ENCODE results near the gene ACTMAP. TPM values are rescaled to one million over a fixed set of nuclear protein-coding genes. Genes with fewer than 3 reads are reported as not detected.

The ACTMAP gene
- total and polyA plus RNA-seq, 2 of the 13 experiments (the other 11 are each of a cell fraction or from before 2014, with no cell fraction given) = 2.2 to 7.9 TPM

GRCh38 chr19:40750058-40750873 is at the start of gene ACTMAP (continued):
- peak; percentile 23; the same call in 1 of the 2 replicates for TF ChIP-seq ZNF652 (CRISPR knock-in tag; IDR thresholded peaks at IDR 0.05; ENCODE audit: borderline replicate concordance, low read depth)
- no peak for TF ChIP-seq SRSF9 (IDR thresholded peaks at IDR 0.05; ENCODE audit: borderline replicate concordance, insufficient read depth, low read depth, low read length, poor library complexity, severe bottlenecking)
- TF ChIP-seq ARID2 (CRISPR knock-in tag; IDR thresholded peaks at IDR 0.05; ENCODE audit: borderline replicate concordance) = no peak
- peak; percentile 62 for TF ChIP-seq SRSF1 (optimal IDR thresholded peaks at IDR 0.05; ENCODE audit: low read depth, low read length)
- TF ChIP-seq RNF2 (conservative IDR thresholded peaks at IDR 0.05; ENCODE audit: low read depth) = no peak
- no peak for TF ChIP-seq ZNF564 (CRISPR knock-in tag; IDR thresholded peaks at IDR 0.05)
- TF ChIP-seq PBX2 (CRISPR knock-in tag; IDR thresholded peaks at IDR 0.05) = no peak
- no peak for TF ChIP-seq ZNF709 (CRISPR knock-in tag; IDR thresholded peaks at IDR 0.05)
- TF ChIP-seq ZNF468 (CRISPR knock-in tag; IDR thresholded peaks at IDR 0.05) = no peak
- no peak for TF ChIP-seq ZNF678 (CRISPR knock-in tag; IDR thresholded peaks at IDR 0.05)
- no peak for TF ChIP-seq ZNF674 (CRISPR knock-in tag; IDR thresholded peaks at IDR 0.05; ENCODE audit: low read depth)
- no peak for TF ChIP-seq ZNF629 (CRISPR knock-in tag; conservative IDR thresholded peaks at IDR 0.05)
- no peak; the same call in 1 of the 2 replicates for TF ChIP-seq FOXP4 (CRISPR knock-in tag; IDR thresholded peaks at IDR 0.05)
- TF ChIP-seq SP5 (CRISPR knock-in tag; IDR thresholded peaks at IDR 0.05; ENCODE audit: borderline replicate concordance, low read depth) = peak; percentile 95
- TF ChIP-seq ZNF331 (CRISPR knock-in tag; IDR thresholded peaks at IDR 0.05) = no peak; the same call in 1 of the 2 replicates
- 0 out of 2 replicates have a peak, but pooled peaks have one; percentile 12 for TF ChIP-seq SATB2 (CRISPR knock-in tag; IDR thresholded peaks at IDR 0.05)
- TF ChIP-seq TRIM22 (IDR thresholded peaks at IDR 0.05) = no peak
- TF ChIP-seq ZBTB37 (CRISPR knock-in tag; IDR thresholded peaks at IDR 0.05) = no peak
- no peak for TF ChIP-seq NCOA1 (CRISPR knock-in tag; IDR thresholded peaks at IDR 0.05)
- TF ChIP-seq POLR2G (IDR thresholded peaks at IDR 0.05; ENCODE audit: low read depth, low read length) = peak; percentile 70
- no peak for TF ChIP-seq SKI (IDR thresholded peaks at IDR 0.05; ENCODE audit: partially characterized antibody)
- no peak for TF ChIP-seq ZNF879 (CRISPR knock-in tag; IDR thresholded peaks at IDR 0.05)
